Endometrial microvascular endothelial cells (primary cell): ENCODE results near the gene FURIN. TPM values are rescaled to one million over a fixed set of nuclear protein-coding genes. Genes with fewer than 3 reads are reported as not detected.

Source experiments
- in situ Hi-C: cut with HindIII; loops from 2 replicates; pipeline ENCODE4 v1.10.0; 2017; ENCODE audit warnings: low sequenced_read_pairs, low pct_unique_long_range_greater_than_20kb; ENCODE audit errors: inconsistent ontology term
- total RNA-seq: library from RNA; depleted of rRNA; stranded (reverse); fragments of >200 nt; gene quantifications from one replicate; pipeline ENCODE4 v1.2.3, GENCODE V29; 2015; ENCODE audit errors: inconsistent ontology term

The FURIN gene
- total RNA-seq, 1 donor from 2014 or later, result 156 TPM

- in situ Hi-C loops, result loop anchor here (25.0 kb wide), 1 partner anchor 127 kb away; the partner anchor contains the start of gene BLM
Observed at GRCh38 chr15:90839187-90840071, 29.0 kb upstream of the FURIN start.

- in situ Hi-C loops, result loop anchor here (25.0 kb wide), 1 partner anchor 128 kb away; the partner anchor contains the start of gene BLM
Observed at GRCh38 chr15:90840157-90840855, 28.1 kb upstream of the FURIN start.

GRCh38 chr15:90840954-90841353, 27.4 kb upstream of the FURIN start:
- in situ Hi-C loops, result loop anchor here (25.0 kb wide), 1 partner anchor 129 kb away; the partner anchor contains the start of gene BLM

GRCh38 chr15:90844696-90845095, 23.7 kb upstream of the FURIN start:
- in situ Hi-C loops, result loop anchor here (25.0 kb wide), 1 partner anchor 132 kb away; the partner anchor contains the start of gene BLM

GRCh38 chr15:90845201-90845949, 23.0 kb upstream of the FURIN start:
- in situ Hi-C loops, result loop anchor here (25.0 kb wide), 1 partner anchor 133 kb away; the partner anchor contains the start of gene BLM

- in situ Hi-C loops, result loop anchor here (25.0 kb wide), 1 partner anchor 137 kb away; the partner anchor contains the start of gene BLM
Observed at GRCh38 chr15:90849424-90849823, 19.0 kb upstream of the FURIN start.

- in situ Hi-C loops, result no loop called here
Observed at GRCh38 chr15:90851114-90851513, 17.3 kb upstream of the FURIN start.

GRCh38 chr15:90851940-90852339, 16.4 kb upstream of the FURIN start:
- in situ Hi-C loops, result no loop called here

- in situ Hi-C loops, result no loop called here
Observed at GRCh38 chr15:90855139-90855538, 13.2 kb upstream of the FURIN start.

- in situ Hi-C loops, result no loop called here
Observed at GRCh38 chr15:90857337-90857736, 11.1 kb upstream of the FURIN start.

GRCh38 chr15:90857883-90858443, 10.4 kb upstream of the FURIN start:
- in situ Hi-C loops, result no loop called here

- in situ Hi-C loops, result no loop called here
Observed at GRCh38 chr15:90859234-90860131, 8.9 kb upstream of the FURIN start.

- in situ Hi-C loops, result no loop called here
Observed at GRCh38 chr15:90860450-90860849, 7.9 kb upstream of the FURIN start.

GRCh38 chr15:90860942-90861675, 7.3 kb upstream of the FURIN start:
- in situ Hi-C loops, result no loop called here

- in situ Hi-C loops, result no loop called here
Observed at GRCh38 chr15:90862487-90862886, 5.9 kb upstream of the FURIN start.

- in situ Hi-C loops, result no loop called here
Observed at GRCh38 chr15:90862964-90863778, 5.2 kb upstream of the FURIN start.
